Ammon's horn (tissue), 1 donor: ENCODE results near the gene OR4D11.
A peak's percentile ranks its signal among the peaks of the same experiment; 100 is the strongest.

ENCODE experiments used
- DNase-seq: peaks from one replicate; pipeline ENCODE4 v3.0.0-alpha.2; 2016; ENCODE audit warnings: low spot score

Gene OR4D11

GRCh38 chr11:59548309-59548656 is 44.9 kb downstream of the OR4D11 start:
- DNase-seq = no peak

GRCh38 chr11:59550368-59550841 is 47.0 kb downstream of the OR4D11 start:
- DNase-seq = peak; percentile 81

DNA sequence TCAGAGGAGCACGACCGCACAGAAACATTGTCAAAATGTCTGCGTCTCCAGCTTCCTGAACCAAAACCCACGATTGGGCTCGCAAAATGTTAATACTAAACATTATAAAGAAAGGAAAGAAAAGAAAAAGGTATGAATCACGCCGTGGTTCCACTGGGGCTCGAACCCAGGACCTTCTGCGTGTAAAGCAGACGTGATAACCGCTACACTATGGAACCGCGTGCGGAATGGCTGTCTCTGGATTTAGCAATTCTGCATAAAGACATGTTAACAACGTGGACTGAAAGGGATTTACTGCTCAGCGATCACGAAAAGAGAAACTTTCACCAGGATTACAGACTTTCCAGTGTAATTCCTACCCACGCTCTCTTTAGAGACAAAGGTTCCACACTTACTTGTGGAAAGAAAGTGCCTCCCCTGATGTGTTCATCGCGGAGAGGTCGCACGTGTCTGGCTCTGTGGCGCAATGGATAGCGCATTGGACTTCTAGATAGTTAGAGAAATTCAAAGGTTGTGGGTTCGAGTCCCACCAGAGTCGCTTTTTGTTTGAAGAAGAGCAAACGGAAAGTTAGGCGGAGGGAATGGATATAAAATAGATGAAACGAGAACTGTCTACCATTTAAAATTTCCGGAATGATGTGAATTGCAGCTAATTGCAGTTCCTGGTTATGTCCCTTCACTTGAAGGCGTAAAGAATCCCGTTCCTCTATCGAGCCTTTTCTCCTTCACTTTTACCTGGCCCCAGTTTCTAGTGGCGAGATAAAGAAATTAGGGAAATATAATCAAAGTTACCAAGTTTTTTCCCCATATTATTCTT is 47.7 kb downstream of the OR4D11 start:
- peak; percentile 80 for DNase-seq

DNA sequence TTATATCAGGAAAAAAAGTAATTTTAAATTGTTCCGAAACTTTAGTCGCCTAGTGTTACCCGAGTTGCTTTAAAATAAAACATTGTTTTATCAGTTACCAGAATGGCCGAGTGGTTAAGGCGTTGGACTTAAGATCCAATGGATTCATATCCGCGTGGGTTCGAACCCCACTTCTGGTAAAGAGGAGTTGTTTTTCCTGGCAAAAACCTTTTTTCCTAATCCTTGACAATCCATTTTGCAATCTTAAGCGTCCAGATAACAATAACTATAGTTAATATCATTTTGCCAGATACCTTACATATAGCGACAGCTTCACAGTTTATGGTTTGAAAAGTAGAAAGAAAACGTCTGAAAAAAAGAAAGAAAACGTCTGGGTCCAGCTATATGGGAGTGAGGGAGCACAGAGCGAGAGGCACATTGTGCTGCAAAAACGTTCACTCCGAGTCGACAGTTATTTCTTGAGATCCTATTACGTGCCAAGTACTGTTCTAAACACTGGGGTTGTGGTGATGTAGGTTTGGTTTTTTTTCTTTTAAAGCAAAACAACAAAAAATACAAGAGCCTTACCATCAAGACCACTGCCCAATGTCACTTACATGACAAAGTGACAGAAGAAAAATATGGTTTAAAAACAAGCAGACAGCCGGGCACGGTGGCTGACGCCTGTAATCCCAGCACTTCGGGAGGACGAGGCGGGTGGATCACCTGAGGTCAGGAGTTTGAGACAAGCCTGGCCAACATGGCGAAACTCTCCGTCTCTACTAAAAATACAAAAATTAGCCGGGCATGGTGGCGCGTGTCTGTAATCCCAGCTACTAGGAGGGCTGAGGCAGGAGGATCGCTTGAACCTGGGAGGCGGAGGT is 48.5 kb downstream of the OR4D11 start:
- peak; percentile 63 for DNase-seq

DNA sequence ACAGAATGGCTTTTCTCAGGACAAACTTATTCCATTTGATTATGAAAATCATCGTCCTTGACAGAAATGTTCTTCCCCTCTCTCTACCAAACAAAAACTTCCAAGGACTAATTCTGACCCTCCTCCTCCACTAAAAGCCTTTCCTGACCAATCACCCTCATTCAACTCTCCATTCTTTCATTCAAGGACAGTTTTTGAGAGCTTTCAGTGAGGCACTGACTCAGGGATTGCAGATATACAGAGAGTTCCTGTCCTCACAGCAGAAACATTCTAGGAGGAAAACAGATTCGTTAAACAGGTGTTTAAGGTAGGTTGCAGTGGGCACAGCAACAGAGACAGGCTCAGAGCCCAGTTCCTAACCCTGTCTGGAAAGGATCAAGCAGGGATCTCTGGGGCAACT is 49.5 kb downstream of the OR4D11 start:
- no peak for DNase-seq

DNA sequence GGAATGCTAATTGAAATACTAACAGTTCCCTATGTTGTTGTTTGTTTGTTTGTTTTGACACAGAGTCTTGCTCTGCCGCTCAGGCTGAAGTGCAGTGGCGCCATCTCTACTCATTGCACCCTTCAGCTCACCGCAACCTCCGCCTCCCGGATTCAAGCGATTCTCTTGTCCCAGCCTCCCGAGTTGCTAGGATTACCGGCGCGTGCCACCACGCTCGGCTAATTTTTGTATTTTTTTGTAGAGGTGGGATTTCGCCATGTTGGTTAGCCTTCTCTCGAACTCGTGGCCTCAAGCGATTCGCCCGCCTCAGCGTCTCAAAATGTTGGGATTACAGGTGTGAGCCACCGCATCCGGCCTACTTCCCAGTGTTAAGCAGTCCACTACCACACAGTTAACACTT is 49.9 kb downstream of the OR4D11 start:
- DNase-seq = no peak
